GM18502 (cell line): ENCODE data around the gene GULP1.

Source experiments
- ATAC-seq: cut with Tn5 transposase; IDR thresholded peaks from one replicate; pipeline ENCODE4 v1.9.1; 2021; ENCODE audit warnings: mild to moderate bottlenecking; ENCODE audit not compliant: unreplicated experiment, poor library complexity

GULP1 gene

GRCh38 chr2:188410504-188411235, 119.0 kb downstream of the GULP1 start:
- ATAC-seq: no peak

- ATAC-seq: no peak
These were observed 120.5 kb downstream of the GULP1 start for GRCh38 chr2:188412190-188412589.

GRCh38 chr2:188414411-188414810, 122.7 kb downstream of the GULP1 start:
- no peak for ATAC-seq

- ATAC-seq: no peak
These were observed 123.4 kb downstream of the GULP1 start for GRCh38 chr2:188414869-188415753.

- ATAC-seq: no peak
These were observed 124.0 kb downstream of the GULP1 start for GRCh38 chr2:188415754-188416083.

- ATAC-seq: no peak
These were observed 124.7 kb downstream of the GULP1 start for GRCh38 chr2:188416367-188416766.

- ATAC-seq: no peak
These were observed 131.1 kb downstream of the GULP1 start for GRCh38 chr2:188422726-188423125.

- no peak for ATAC-seq
These were observed 133.6 kb downstream of the GULP1 start for GRCh38 chr2:188425266-188425665.

- ATAC-seq: no peak
These were observed 134.4 kb downstream of the GULP1 start for GRCh38 chr2:188426121-188426520.

GRCh38 chr2:188430705-188431104, 139.0 kb downstream of the GULP1 start:
- no peak for ATAC-seq

- no peak for ATAC-seq
These were observed 142.3 kb downstream of the GULP1 start for GRCh38 chr2:188434018-188434417.

GRCh38 chr2:188435115-188435514, 143.4 kb downstream of the GULP1 start:
- ATAC-seq: no peak

- ATAC-seq: no peak
These were observed 145.9 kb downstream of the GULP1 start for GRCh38 chr2:188437537-188437936.

GRCh38 chr2:188439986-188440385, 148.3 kb downstream of the GULP1 start:
- no peak for ATAC-seq

GRCh38 chr2:188440849-188441248, 149.2 kb downstream of the GULP1 start:
- ATAC-seq: no peak

- ATAC-seq: no peak
These were observed 149.7 kb downstream of the GULP1 start for GRCh38 chr2:188441288-188441947.

GRCh38 chr2:188443207-188443606, 151.5 kb downstream of the GULP1 start:
- ATAC-seq: no peak

GRCh38 chr2:188444106-188444835, 152.6 kb downstream of the GULP1 start:
- no peak for ATAC-seq

- ATAC-seq: no peak
These were observed 157.9 kb downstream of the GULP1 start for GRCh38 chr2:188449561-188449960.

- ATAC-seq: no peak
These were observed 158.3 kb downstream of the GULP1 start for GRCh38 chr2:188449971-188450370.
